Measurements from ENCODE around the gene PDIA5.

DNA sequence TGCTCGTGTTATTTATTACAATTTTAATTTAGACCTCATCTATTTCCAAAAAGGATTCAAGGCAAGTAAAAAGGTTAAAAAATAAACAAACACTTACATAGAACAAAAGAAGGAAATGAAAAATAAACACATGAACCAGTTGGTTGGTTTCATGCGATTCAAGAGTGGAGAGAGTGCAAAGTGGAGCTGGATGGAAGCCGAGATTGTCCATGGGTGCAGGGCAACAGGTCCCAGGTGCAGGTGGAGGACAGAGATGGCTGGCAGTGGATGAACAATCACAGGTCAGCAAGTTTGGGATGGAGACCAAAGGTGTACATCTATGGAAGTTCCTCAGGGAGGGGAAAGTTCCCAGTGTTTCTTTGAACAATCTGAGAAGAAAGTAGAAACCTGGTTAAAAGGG, 27.6 kb upstream of the PDIA5 start:
- TF ChIP-seq EZH2 (IDR thresholded peaks at IDR 0.05; ENCODE audit: borderline replicate concordance, low read length) = no peak
- TF ChIP-seq, protein P1, sequence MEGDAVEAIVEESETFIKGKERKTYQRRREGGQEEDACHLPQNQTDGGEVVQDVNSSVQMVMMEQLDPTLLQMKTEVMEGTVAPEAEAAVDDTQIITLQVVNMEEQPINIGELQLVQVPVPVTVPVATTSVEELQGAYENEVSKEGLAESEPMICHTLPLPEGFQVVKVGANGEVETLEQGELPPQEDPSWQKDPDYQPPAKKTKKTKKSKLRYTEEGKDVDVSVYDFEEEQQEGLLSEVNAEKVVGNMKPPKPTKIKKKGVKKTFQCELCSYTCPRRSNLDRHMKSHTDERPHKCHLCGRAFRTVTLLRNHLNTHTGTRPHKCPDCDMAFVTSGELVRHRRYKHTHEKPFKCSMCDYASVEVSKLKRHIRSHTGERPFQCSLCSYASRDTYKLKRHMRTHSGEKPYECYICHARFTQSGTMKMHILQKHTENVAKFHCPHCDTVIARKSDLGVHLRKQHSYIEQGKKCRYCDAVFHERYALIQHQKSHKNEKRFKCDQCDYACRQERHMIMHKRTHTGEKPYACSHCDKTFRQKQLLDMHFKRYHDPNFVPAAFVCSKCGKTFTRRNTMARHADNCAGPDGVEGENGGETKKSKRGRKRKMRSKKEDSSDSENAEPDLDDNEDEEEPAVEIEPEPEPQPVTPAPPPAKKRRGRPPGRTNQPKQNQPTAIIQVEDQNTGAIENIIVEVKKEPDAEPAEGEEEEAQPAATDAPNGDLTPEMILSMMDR (IDR thresholded peaks at IDR 0.05; ENCODE audit: low read length) = no peak
